GM12874 (cell line): Measurements from ENCODE around the gene ERP29.

Experiments used
- TF ChIP-seq, protein P1 (sequence below): IDR thresholded peaks from 2 replicates; pipeline ENCODE4 v1.5.1; 2011; ENCODE audit warnings: low read depth, mild to moderate bottlenecking, control low read depth, low read length, moderate library complexity; ENCODE audit not compliant: insufficient read depth

The ERP29 gene

DNA sequence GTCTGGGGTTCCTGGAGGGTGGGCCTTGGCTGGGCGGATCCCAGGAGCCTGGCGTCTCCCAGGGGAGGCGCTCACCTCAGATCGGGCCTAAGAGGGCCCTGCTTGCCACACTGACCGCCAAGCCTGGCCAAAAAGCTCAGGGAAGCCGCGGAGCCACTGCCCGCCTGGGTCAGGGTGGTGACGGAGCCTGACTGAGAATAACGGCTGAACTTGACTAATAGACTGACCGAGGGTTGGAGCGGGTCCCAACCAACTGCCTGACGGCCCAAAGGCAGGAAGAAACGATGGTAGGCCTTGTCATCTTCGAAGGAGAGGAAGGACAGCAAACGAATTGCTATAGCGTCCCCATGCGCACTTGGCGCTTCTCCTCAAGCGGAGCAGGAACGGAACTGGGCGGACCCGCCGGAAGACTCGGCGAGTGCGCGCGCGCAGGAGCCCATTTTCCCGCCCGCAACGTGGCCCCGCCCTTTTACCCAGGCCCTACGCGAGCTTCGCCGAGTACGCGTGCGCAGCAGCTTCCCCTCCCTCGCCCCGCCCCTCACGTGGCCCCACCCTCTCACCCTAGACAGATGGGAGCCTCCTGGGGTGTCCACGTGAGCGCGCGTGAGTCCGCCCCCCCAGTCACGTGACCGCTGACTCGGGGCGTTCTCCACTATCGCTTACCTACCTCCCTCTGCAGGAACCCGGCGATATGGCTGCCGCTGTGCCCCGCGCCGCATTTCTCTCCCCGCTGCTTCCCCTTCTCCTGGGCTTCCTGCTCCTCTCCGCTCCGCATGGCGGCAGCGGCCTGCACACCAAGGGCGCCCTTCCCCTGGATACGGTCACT lies at the start of gene ERP29, which contains the start of gene TMEM116:
TSS of gene ERP29 (plus strand) at position 652 of the 826 bp plus-strand sequence. CDS start at position 692, 40 bp downstream.
TSS of gene TMEM116 (minus strand) at position 391 of the 826 bp plus-strand sequence. CDS start 7,895 bp downstream, outside the sequence.
- TF ChIP-seq, protein P1, sequence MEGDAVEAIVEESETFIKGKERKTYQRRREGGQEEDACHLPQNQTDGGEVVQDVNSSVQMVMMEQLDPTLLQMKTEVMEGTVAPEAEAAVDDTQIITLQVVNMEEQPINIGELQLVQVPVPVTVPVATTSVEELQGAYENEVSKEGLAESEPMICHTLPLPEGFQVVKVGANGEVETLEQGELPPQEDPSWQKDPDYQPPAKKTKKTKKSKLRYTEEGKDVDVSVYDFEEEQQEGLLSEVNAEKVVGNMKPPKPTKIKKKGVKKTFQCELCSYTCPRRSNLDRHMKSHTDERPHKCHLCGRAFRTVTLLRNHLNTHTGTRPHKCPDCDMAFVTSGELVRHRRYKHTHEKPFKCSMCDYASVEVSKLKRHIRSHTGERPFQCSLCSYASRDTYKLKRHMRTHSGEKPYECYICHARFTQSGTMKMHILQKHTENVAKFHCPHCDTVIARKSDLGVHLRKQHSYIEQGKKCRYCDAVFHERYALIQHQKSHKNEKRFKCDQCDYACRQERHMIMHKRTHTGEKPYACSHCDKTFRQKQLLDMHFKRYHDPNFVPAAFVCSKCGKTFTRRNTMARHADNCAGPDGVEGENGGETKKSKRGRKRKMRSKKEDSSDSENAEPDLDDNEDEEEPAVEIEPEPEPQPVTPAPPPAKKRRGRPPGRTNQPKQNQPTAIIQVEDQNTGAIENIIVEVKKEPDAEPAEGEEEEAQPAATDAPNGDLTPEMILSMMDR, result peak; percentile 54; the same call in 1 of the 2 replicates

DNA sequence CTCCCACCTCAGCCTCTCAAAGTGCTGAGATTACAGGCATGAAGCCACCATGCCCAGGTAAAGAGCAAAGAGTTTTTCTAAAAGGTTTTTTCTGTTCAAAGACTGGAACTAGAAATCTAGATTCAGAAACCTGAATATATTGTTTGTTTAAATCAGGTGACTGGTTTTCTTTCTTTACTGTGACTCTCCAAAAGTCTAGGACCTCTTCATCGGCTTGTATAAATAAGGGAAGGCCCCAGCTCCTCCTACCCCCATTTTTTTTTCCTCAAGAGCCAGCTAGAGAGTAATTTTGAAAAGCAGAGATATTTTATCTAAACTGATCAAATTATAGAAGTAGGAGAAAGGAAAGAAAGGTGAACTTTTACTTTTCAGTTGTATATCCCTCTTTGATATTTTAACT lies 48.3 kb upstream of the ERP29 start:
- TF ChIP-seq, protein P1, result no peak

DNA sequence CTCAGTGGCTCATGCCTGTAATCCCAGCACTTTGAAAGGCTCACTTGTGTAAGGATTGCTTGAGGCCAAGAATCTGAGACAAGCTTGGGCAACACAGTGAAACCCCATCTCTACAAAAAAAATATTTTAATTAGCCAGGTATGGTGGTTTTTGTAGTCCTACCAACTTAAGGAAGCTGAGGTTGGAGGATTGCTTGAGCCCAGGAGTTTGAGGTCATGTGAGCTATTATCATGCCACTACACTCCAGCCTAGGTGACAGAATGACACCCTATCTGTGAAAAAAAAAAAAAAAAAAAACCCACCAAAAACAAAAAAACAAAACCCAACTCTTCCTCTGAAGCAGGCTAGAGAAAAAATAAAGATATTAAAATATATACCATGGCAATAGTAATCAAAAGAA lies 41.4 kb upstream of the ERP29 start:
- TF ChIP-seq, protein P1, result no peak

DNA sequence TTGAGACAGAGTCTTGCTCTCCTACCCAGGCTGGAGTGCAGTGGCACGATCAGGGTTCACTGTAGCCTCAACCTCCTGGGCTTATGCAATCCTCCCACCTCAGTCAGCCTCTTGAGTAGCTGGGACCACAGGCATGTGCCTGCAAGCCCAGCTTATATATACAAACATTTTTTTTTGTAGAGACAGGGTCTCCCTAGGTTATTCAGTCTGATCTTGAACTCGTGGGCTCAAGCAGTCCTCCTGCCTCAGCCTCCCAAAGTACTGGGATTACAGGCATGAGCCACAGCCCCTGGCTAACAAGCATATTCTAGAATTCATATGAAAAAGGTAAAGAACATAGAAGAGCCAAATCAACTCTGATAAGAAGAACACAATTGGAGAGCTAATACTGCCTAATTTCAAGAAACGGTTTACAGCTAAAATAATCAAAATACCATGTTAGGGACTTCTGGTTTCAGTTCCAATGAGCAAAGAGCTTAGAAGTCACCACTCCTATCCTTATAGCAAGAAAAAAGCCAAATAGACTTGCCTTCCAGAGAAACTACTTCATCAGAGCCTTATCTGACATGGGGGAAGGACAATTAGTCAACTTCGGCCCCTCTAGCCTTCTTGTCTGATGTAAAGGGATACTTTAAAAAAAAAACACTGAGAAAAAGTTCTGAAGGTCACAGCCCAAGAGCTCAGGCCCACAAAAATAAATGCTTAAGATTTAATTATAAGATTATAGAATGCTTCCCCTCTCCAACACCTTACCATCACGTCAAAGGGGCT lies 37.9 kb upstream of the ERP29 start:
- TF ChIP-seq, protein P1, result no peak

DNA sequence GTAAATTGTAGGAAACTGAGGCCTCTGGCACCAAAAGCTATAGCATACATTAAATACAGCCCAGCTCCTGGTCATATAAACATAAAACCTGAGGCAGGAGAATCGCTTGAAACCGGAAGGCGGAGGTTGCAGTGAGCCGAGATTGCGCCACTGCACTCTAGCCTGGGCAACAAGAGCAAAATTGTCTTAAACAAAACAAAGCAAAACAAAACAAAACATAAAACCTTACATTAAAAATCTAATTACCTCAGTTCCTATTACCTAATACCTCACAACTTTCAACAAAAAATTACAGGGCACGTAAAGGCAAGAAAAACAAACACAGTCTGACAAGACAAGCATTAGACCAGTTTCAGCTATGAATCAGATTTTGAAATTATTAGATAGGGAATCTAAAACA lies 36.9 kb upstream of the ERP29 start:
- TF ChIP-seq, protein P1, result no peak

DNA sequence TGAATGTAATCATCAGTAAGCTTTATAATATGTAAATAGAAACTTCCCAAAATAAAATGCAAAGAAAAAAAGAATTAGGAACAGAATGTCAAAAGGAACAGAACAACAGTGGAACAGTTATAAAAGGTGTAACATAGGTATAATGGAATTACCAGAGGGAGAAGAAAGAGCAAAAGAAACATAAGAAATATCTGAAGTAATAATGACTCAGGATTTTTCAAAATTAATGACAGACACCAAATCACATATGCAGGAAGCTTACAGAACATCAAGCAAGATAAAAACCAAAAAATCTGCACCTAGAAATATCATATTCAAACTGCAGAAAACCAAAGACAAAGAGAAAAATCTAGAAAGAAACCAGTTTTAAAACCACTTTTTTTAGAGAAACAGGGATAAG lies 36.4 kb upstream of the ERP29 start:
- TF ChIP-seq, protein P1, result no peak

DNA sequence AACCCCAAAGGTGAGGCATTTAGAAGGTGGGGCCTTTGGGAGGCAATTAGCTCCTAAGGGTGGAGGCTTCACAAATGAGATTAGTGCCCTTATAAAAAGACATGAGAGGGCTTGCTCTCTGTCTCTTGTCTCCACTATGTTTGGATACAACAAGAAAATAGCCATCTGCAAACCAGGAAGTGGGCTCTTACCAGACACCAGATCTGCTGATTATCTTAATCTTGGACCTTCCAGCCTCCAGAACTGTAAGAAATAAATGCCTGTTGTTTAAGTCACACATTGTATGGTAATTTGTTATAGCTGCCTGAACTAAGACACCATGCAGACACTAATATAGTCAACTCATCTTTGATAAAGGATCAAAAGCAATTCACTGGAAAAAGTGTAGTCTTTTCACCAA lies 34.7 kb upstream of the ERP29 start:
- TF ChIP-seq, protein P1, result no peak
